Rectal smooth muscle tissue (tissue), 1 donor: ENCODE results near the gene CLEC2D.

Source experiments
- H3K27ac ChIP-seq: one replicate; pipeline ENCODE4 v1.7.0; 2013; ENCODE audit warnings: low read depth, low read length, inconsistent platforms
- H3K27me3 ChIP-seq: one replicate; pipeline ENCODE4 v1.7.0; 2013; ENCODE audit warnings: low read length; ENCODE audit not compliant: control insufficient read depth, insufficient read depth
- H3K36me3 ChIP-seq: one replicate; pipeline ENCODE4 v1.7.0; 2013; ENCODE audit warnings: low read length; ENCODE audit not compliant: control insufficient read depth, insufficient read depth
- H3K4me1 ChIP-seq: one replicate; pipeline ENCODE4 v1.7.0; 2013; ENCODE audit warnings: low read length; ENCODE audit not compliant: control insufficient read depth, insufficient read depth
- H3K4me3 ChIP-seq: one replicate; pipeline ENCODE4 v1.7.0; 2013; ENCODE audit warnings: low read length
- H3K9ac ChIP-seq: one replicate; pipeline ENCODE4 v1.7.0; 2013; ENCODE audit warnings: low read length

CLEC2D gene

DNA sequence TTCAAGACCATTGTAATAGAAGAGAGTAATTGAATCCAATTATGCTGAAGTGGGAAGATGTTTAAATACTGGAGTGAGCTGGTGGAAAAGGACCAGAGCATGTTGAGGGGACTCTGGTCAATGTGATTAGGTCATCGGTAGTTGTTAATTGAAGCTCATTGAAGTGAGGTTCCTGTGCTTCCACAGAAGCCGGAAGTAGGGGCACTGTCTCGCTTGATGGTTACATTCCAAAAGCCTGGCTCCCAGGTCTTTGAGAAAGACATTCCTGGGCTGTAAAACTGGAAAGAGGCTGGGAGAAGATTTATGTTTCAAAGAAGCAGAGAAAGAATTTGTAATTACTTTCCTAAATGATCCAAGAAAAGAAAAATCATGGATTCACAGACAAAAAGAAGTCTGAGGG is 75.7 kb downstream of the CLEC2D start:
- no peaks in the 10 kb centered on the region for H3K4me1 ChIP-seq
- H3K36me3 ChIP-seq: no peaks in the 10 kb centered on the region

More for the DNA sequence above, 75.7 kb downstream of the CLEC2D start:
- no peaks in the 10 kb centered on the region for H3K27me3 ChIP-seq
- H3K9ac ChIP-seq: no peak overlapping the region
- H3K27ac ChIP-seq: no peak overlapping the region
- H3K4me3 ChIP-seq: no peak overlapping the region
